MG63 (cell line): ENCODE measurements around the gene CYP2W1. TPM values are rescaled to one million over a fixed set of nuclear protein-coding genes. Genes with fewer than 3 reads are reported as not detected.
A peak's percentile ranks its signal among the peaks of the same experiment; 100 is the strongest.

Experiments
- DNase-seq: peaks from one replicate; pipeline ENCODE4 v3.0.0-alpha.2; 2020
- H3K27me3 ChIP-seq: fragments of 250-450 bp; sonication (Bioruptor Pico); 2 replicates; pipeline ENCODE4 v1.5.1; 2020; ENCODE audit warnings: mild to moderate bottlenecking, moderate library complexity
- H3K36me3 ChIP-seq: fragments of 250-450 bp; sonication (Bioruptor Pico); 2 replicates; pipeline ENCODE4 v1.5.1; 2020; ENCODE audit warnings: mild to moderate bottlenecking, moderate library complexity
- H3K4me3 ChIP-seq: fragments of 250-450 bp; sonication (Bioruptor Pico); 2 replicates; pipeline ENCODE4 v1.5.1; 2020; ENCODE audit warnings: mild to moderate bottlenecking, moderate library complexity
- H3K9me3 ChIP-seq: fragments of 250-450 bp; sonication (Bioruptor Pico); 2 replicates; pipeline ENCODE4 v1.5.1; 2020; ENCODE audit warnings: mild to moderate bottlenecking, moderate library complexity
- total RNA-seq: library from RNA; depleted of rRNA; stranded (reverse); fragments of >200 nt; shearing (Covaris generic); gene quantifications from 2 replicates; pipeline ENCODE4 v1.2.3, GENCODE V29; 2014; ENCODE audit warnings: low replicate concordance

Gene CYP2W1
- total RNA-seq, 1 experiment from 2014 or later: not detected

GRCh38 chr7:974820-975681 is 7.9 kb upstream of the CYP2W1 start, which contains the start of gene COX19:
TSS of gene COX19 (minus strand) at chr7:975549. CDS start at chr7:975509, 40 bp downstream.
- Histone ChIP-seq H3K36me3 (peaks cover 31% of the 10 kb centered on the region), H3K4me3 (peak within 1 kb of the TSS; percentile 100), H3K27me3 (no peaks in the 10 kb centered on the region), H3K9me3 (no peaks in the 10 kb centered on the region)
- DNase-seq: peak; percentile 88

- peak overlapping the region; percentile 100 for H3K4me3 ChIP-seq
- H3K36me3 ChIP-seq: peaks cover 29% of the 10 kb centered on the region
- no peak for DNase-seq
- H3K27me3 ChIP-seq: no peaks in the 10 kb centered on the region
- H3K9me3 ChIP-seq: no peaks in the 10 kb centered on the region
Observed at GRCh38 chr7:975702-976473, 7.1 kb upstream of the CYP2W1 start.

GRCh38 chr7:976901-977325 is 6.1 kb upstream of the CYP2W1 start:
- Histone ChIP-seq H3K36me3 (peaks cover 21% of the 10 kb centered on the region), H3K27me3 (no peaks in the 10 kb centered on the region), H3K9me3 (no peaks in the 10 kb centered on the region), H3K4me3 (no peak overlapping the region)
- DNase-seq: no peak

GRCh38 chr7:977326-978048 is 5.5 kb upstream of the CYP2W1 start:
- no peak overlapping the region for H3K4me3 ChIP-seq
- no peak for DNase-seq
- peaks cover 15% of the 10 kb centered on the region for H3K36me3 ChIP-seq
- H3K27me3 ChIP-seq: no peaks in the 10 kb centered on the region
- no peaks in the 10 kb centered on the region for H3K9me3 ChIP-seq

GRCh38 chr7:978049-978346 is 5.0 kb upstream of the CYP2W1 start:
- peaks cover 10% of the 10 kb centered on the region for H3K36me3 ChIP-seq
- no peak for DNase-seq
- no peak overlapping the region for H3K4me3 ChIP-seq
- no peaks in the 10 kb centered on the region for H3K9me3 ChIP-seq
- no peaks in the 10 kb centered on the region for H3K27me3 ChIP-seq

GRCh38 chr7:978416-979091 is 4.4 kb upstream of the CYP2W1 start:
- DNase-seq: no peak
- Histone ChIP-seq H3K9me3 (no peaks in the 10 kb centered on the region), H3K27me3 (no peaks in the 10 kb centered on the region), H3K4me3 (no peak overlapping the region), H3K36me3 (peaks cover 4% of the 10 kb centered on the region)

- Histone ChIP-seq H3K4me3 (no peak overlapping the region), H3K36me3 (peaks cover 4% of the 10 kb centered on the region; the same call in 1 of the 2 replicates), H3K27me3 (no peaks in the 10 kb centered on the region), H3K9me3 (no peaks in the 10 kb centered on the region)
- no peak for DNase-seq
Observed at GRCh38 chr7:979151-979550, 3.8 kb upstream of the CYP2W1 start.

GRCh38 chr7:979886-980571 is 3.0 kb upstream of the CYP2W1 start:
- H3K27me3 ChIP-seq: no peaks in the 10 kb centered on the region
- no peaks in the 10 kb centered on the region for H3K9me3 ChIP-seq
- H3K4me3 ChIP-seq: no peak overlapping the region
- H3K36me3 ChIP-seq: peaks cover 2% of the 10 kb centered on the region; the same call in 1 of the 2 replicates
- no peak for DNase-seq

- Histone ChIP-seq H3K9me3 (no peaks in the 10 kb centered on the region), H3K27me3 (no peaks in the 10 kb centered on the region), H3K36me3 (no peaks in the 10 kb centered on the region), H3K4me3 (no peak overlapping the region)
- DNase-seq: no peak
Observed at GRCh38 chr7:981793-982510, 1.0 kb upstream of the CYP2W1 start.

- no peaks in the 10 kb centered on the region for H3K9me3 ChIP-seq
- no peaks in the 10 kb centered on the region for H3K36me3 ChIP-seq
- DNase-seq: no peak
- no peaks in the 10 kb centered on the region for H3K27me3 ChIP-seq
- H3K4me3 ChIP-seq: no peak overlapping the region
Observed at GRCh38 chr7:982511-983003, 424 bp upstream of the CYP2W1 start.

GRCh38 chr7:983616-984071 is 663 bp downstream of the CYP2W1 start:
- no peaks in the 10 kb centered on the region for H3K36me3 ChIP-seq
- no peaks in the 10 kb centered on the region for H3K27me3 ChIP-seq
- H3K4me3 ChIP-seq: no peak overlapping the region
- H3K9me3 ChIP-seq: no peaks in the 10 kb centered on the region
- DNase-seq: no peak

- no peaks in the 10 kb centered on the region for H3K36me3 ChIP-seq
- H3K9me3 ChIP-seq: no peaks in the 10 kb centered on the region
- no peaks in the 10 kb centered on the region for H3K27me3 ChIP-seq
- no peak for DNase-seq
- no peak overlapping the region for H3K4me3 ChIP-seq
Observed at GRCh38 chr7:984361-985126, 1.6 kb downstream of the CYP2W1 start.

GRCh38 chr7:985127-985416 is 2.1 kb downstream of the CYP2W1 start:
- no peak overlapping the region for H3K4me3 ChIP-seq
- DNase-seq: no peak

GRCh38 chr7:985915-986741 is 3.1 kb downstream of the CYP2W1 start:
- peak; percentile 36 for DNase-seq
- Histone ChIP-seq H3K9me3 (no peaks in the 10 kb centered on the region), H3K36me3 (no peaks in the 10 kb centered on the region), H3K4me3 (no peak overlapping the region), H3K27me3 (no peaks in the 10 kb centered on the region)

More at GRCh38 chr7:985127-985416, 2.1 kb downstream of the CYP2W1 start:
- Histone ChIP-seq H3K36me3 (no peaks in the 10 kb centered on the region), H3K27me3 (no peaks in the 10 kb centered on the region), H3K9me3 (no peaks in the 10 kb centered on the region)
